Measurements from ENCODE around the gene PRDX5.

DNA sequence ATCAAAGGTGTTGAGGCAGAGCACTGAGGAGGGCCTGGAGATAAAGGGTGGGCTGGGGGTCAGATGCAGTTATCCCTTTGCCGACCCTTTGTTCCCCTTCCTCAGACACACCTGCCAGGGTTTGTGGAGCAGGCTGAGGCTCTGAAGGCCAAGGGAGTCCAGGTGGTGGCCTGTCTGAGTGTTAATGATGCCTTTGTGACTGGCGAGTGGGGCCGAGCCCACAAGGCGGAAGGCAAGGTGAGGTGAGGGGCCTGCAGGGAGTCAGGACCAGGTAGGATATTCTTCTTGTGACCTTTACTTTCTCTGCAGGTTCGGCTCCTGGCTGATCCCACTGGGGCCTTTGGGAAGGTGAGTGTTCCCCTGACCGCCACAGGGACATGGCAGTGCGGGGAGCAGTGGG, 2.6 kb downstream of the PRDX5 start:
- TF ChIP-seq, protein P1, sequence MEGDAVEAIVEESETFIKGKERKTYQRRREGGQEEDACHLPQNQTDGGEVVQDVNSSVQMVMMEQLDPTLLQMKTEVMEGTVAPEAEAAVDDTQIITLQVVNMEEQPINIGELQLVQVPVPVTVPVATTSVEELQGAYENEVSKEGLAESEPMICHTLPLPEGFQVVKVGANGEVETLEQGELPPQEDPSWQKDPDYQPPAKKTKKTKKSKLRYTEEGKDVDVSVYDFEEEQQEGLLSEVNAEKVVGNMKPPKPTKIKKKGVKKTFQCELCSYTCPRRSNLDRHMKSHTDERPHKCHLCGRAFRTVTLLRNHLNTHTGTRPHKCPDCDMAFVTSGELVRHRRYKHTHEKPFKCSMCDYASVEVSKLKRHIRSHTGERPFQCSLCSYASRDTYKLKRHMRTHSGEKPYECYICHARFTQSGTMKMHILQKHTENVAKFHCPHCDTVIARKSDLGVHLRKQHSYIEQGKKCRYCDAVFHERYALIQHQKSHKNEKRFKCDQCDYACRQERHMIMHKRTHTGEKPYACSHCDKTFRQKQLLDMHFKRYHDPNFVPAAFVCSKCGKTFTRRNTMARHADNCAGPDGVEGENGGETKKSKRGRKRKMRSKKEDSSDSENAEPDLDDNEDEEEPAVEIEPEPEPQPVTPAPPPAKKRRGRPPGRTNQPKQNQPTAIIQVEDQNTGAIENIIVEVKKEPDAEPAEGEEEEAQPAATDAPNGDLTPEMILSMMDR (conservative IDR thresholded peaks at IDR 0.05; ENCODE audit: low read length) = no peak
- no peak for TF ChIP-seq EZH2phosphoT487 (IDR thresholded peaks at IDR 0.05; ENCODE audit: borderline replicate concordance, low read depth, low read length)
